H1 (cell line): ENCODE results near the gene CCNY.
"Not testable (repeated sequence)": the region's sequence is repeated elsewhere in the genome, so short reads cannot be mapped to it uniquely, and the experiment has no call there.

Experiments
- ATF3 ChIP-seq: IDR thresholded peaks from 2 replicates; pipeline ENCODE4 v1.6.1; 2011; ENCODE audit warnings: low read depth, mild to moderate bottlenecking, low read length; ENCODE audit not compliant: insufficient read depth
- BRCA1 ChIP-seq: IDR thresholded peaks from 2 replicates; pipeline ENCODE4 v1.6.1; 2012; ENCODE audit warnings: low read depth, low read length, improper control_type of control experiment
- EP300 ChIP-seq, 2 experiments: IDR thresholded peaks; 1 replicate in 1 of 2; 2 replicates in 1 of 2; pipeline ENCODE4 v1.6.1; 2011 to 2012; ENCODE audit warnings: low read depth in 2 of 2, low read length in 2 of 2, mild to moderate bottlenecking in 2 of 2, borderline replicate concordance in 1 of 2, inconsistent platforms in 1 of 2, moderate library complexity in 1 of 2
- JUND ChIP-seq: IDR thresholded peaks from 2 replicates; pipeline ENCODE4 v1.6.1; 2011; ENCODE audit warnings: mild to moderate bottlenecking, improper control_type of control experiment, low read length
- MAX ChIP-seq: IDR thresholded peaks from 2 replicates; pipeline ENCODE4 v1.6.1; 2012; ENCODE audit warnings: inconsistent platforms
- POLR2AphosphoS5 ChIP-seq: IDR thresholded peaks from 2 replicates; pipeline ENCODE4 v1.6.1; 2011; ENCODE audit warnings: low read depth, low read length
- RFX5 ChIP-seq: IDR thresholded peaks from 2 replicates; pipeline ENCODE4 v1.6.1; 2011; ENCODE audit warnings: low read depth, low read length, improper control_type of control experiment, borderline replicate concordance
- SRF ChIP-seq: IDR thresholded peaks from 2 replicates; pipeline ENCODE4 v1.6.1; 2011; ENCODE audit warnings: mild to moderate bottlenecking, low read depth, low read length, moderate library complexity
- SUZ12 ChIP-seq: fragments of 200-600 bp; sonication (generic); IDR thresholded peaks from 2 replicates; pipeline ENCODE4 v1.6.1; 2012; ENCODE audit warnings: mild to moderate bottlenecking, inconsistent platforms, low read length, moderate library complexity, mixed read lengths
- ZNF274 ChIP-seq: IDR thresholded peaks from 2 replicates; pipeline ENCODE4 v1.7.0; 2012; ENCODE audit warnings: low read length, borderline replicate concordance; ENCODE audit errors: extremely low read depth
- TF ChIP-seq, protein P1 (sequence below), 3 experiments: IDR thresholded peaks; 1 replicate in 2 of 3; 2 replicates in 1 of 3; pipeline versions ENCODE4 v1.5.1 to v1.6.1; 2011; ENCODE audit warnings: low read length in 3 of 3, mild to moderate bottlenecking in 3 of 3, inconsistent platforms in 2 of 3, low read depth in 1 of 3, moderate library complexity in 1 of 3; ENCODE audit not compliant: insufficient read depth in 1 of 3; ENCODE audit errors: control extremely low read depth in 1 of 3
- TF ChIP-seq, protein P2 (sequence below): IDR thresholded peaks from 2 replicates; pipeline ENCODE4 v1.6.1; 2011; ENCODE audit warnings: low read length, improper control_type of control experiment
- TF ChIP-seq, protein P3 (sequence below): fragments of 300-600 bp; sonication (generic); IDR thresholded peaks from 2 replicates; pipeline ENCODE4 v1.7.1; 2012; ENCODE audit warnings: low read length, moderate library complexity, mild to moderate bottlenecking, inconsistent platforms; ENCODE audit not compliant: insufficient replicate concordance

- TF ChIP-seq SUZ12; SRF; ATF3; ZNF274; POLR2AphosphoS5; RFX5; MAX; EP300 (IDR thresholded peaks at IDR 0.05; ENCODE audit: borderline replicate concordance in 1 of 2, low read depth in 2 of 2, low read length in 2 of 2); JUND; BRCA1: not testable (repeated sequence)
- TF ChIP-seq, protein P1, sequence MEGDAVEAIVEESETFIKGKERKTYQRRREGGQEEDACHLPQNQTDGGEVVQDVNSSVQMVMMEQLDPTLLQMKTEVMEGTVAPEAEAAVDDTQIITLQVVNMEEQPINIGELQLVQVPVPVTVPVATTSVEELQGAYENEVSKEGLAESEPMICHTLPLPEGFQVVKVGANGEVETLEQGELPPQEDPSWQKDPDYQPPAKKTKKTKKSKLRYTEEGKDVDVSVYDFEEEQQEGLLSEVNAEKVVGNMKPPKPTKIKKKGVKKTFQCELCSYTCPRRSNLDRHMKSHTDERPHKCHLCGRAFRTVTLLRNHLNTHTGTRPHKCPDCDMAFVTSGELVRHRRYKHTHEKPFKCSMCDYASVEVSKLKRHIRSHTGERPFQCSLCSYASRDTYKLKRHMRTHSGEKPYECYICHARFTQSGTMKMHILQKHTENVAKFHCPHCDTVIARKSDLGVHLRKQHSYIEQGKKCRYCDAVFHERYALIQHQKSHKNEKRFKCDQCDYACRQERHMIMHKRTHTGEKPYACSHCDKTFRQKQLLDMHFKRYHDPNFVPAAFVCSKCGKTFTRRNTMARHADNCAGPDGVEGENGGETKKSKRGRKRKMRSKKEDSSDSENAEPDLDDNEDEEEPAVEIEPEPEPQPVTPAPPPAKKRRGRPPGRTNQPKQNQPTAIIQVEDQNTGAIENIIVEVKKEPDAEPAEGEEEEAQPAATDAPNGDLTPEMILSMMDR (IDR thresholded peaks at IDR 0.05; ENCODE audit: control extremely low read depth in 1 of 3, insufficient read depth in 1 of 3, low read depth in 1 of 3, low read length in 3 of 3) = not testable (repeated sequence)
- TF ChIP-seq, protein P2, sequence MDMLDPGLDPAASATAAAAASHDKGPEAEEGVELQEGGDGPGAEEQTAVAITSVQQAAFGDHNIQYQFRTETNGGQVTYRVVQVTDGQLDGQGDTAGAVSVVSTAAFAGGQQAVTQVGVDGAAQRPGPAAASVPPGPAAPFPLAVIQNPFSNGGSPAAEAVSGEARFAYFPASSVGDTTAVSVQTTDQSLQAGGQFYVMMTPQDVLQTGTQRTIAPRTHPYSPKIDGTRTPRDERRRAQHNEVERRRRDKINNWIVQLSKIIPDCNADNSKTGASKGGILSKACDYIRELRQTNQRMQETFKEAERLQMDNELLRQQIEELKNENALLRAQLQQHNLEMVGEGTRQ = not testable (repeated sequence)
- TF ChIP-seq, protein P3, sequence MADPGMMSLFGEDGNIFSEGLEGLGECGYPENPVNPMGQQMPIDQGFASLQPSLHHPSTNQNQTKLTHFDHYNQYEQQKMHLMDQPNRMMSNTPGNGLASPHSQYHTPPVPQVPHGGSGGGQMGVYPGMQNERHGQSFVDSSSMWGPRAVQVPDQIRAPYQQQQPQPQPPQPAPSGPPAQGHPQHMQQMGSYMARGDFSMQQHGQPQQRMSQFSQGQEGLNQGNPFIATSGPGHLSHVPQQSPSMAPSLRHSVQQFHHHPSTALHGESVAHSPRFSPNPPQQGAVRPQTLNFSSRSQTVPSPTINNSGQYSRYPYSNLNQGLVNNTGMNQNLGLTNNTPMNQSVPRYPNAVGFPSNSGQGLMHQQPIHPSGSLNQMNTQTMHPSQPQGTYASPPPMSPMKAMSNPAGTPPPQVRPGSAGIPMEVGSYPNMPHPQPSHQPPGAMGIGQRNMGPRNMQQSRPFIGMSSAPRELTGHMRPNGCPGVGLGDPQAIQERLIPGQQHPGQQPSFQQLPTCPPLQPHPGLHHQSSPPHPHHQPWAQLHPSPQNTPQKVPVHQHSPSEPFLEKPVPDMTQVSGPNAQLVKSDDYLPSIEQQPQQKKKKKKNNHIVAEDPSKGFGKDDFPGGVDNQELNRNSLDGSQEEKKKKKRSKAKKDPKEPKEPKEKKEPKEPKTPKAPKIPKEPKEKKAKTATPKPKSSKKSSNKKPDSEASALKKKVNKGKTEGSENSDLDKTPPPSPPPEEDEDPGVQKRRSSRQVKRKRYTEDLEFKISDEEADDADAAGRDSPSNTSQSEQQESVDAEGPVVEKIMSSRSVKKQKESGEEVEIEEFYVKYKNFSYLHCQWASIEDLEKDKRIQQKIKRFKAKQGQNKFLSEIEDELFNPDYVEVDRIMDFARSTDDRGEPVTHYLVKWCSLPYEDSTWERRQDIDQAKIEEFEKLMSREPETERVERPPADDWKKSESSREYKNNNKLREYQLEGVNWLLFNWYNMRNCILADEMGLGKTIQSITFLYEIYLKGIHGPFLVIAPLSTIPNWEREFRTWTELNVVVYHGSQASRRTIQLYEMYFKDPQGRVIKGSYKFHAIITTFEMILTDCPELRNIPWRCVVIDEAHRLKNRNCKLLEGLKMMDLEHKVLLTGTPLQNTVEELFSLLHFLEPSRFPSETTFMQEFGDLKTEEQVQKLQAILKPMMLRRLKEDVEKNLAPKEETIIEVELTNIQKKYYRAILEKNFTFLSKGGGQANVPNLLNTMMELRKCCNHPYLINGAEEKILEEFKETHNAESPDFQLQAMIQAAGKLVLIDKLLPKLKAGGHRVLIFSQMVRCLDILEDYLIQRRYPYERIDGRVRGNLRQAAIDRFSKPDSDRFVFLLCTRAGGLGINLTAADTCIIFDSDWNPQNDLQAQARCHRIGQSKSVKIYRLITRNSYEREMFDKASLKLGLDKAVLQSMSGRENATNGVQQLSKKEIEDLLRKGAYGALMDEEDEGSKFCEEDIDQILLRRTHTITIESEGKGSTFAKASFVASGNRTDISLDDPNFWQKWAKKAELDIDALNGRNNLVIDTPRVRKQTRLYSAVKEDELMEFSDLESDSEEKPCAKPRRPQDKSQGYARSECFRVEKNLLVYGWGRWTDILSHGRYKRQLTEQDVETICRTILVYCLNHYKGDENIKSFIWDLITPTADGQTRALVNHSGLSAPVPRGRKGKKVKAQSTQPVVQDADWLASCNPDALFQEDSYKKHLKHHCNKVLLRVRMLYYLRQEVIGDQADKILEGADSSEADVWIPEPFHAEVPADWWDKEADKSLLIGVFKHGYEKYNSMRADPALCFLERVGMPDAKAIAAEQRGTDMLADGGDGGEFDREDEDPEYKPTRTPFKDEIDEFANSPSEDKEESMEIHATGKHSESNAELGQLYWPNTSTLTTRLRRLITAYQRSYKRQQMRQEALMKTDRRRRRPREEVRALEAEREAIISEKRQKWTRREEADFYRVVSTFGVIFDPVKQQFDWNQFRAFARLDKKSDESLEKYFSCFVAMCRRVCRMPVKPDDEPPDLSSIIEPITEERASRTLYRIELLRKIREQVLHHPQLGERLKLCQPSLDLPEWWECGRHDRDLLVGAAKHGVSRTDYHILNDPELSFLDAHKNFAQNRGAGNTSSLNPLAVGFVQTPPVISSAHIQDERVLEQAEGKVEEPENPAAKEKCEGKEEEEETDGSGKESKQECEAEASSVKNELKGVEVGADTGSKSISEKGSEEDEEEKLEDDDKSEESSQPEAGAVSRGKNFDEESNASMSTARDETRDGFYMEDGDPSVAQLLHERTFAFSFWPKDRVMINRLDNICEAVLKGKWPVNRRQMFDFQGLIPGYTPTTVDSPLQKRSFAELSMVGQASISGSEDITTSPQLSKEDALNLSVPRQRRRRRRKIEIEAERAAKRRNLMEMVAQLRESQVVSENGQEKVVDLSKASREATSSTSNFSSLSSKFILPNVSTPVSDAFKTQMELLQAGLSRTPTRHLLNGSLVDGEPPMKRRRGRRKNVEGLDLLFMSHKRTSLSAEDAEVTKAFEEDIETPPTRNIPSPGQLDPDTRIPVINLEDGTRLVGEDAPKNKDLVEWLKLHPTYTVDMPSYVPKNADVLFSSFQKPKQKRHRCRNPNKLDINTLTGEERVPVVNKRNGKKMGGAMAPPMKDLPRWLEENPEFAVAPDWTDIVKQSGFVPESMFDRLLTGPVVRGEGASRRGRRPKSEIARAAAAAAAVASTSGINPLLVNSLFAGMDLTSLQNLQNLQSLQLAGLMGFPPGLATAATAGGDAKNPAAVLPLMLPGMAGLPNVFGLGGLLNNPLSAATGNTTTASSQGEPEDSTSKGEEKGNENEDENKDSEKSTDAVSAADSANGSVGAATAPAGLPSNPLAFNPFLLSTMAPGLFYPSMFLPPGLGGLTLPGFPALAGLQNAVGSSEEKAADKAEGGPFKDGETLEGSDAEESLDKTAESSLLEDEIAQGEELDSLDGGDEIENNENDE = not testable (repeated sequence)
Measured at GRCh38 chr10:35407696-35408095, 71.4 kb downstream of the CCNY start.
